Measurements from ENCODE around the gene PGAP1. TPM values are rescaled to one million over a fixed set of nuclear protein-coding genes. Genes with fewer than 3 reads are reported as not detected.
A peak's percentile ranks its signal among the peaks of the same experiment; 100 is the strongest.

Gene PGAP1
- 15.7 TPM for total RNA-seq (2021; ENCODE audit: unreplicated experiment)
- polyA plus RNA-seq (2012; ENCODE audit: insufficient read length), result 3.1 TPM
- percentile 80 among the genes with signal in this experiment for Bru-seq, nascent RNA
- percentile 80 among the genes with signal in this experiment for BruChase-seq, experiment 1, labeled RNA remaining after a 2-hour chase
- percentile 73 among the genes with signal in this experiment for BruChase-seq, experiment 2, labeled RNA remaining after a 6-hour chase
- long read RNA-seq, full-length matches to known transcripts, result 6 of 23 reads
- long read RNA-seq, partial matches to known transcripts, result 2 of 23 reads
- long read RNA-seq, other reads (novel, unspliced or antisense), result 15 of 23 reads

- Histone ChIP-seq H3K36me3 (ENCODE audit: control insufficient read depth, insufficient read depth, low read length) (no peaks in the 10 kb centered on the region; the same call in 1 of the 2 replicates), H3K4me3 (ENCODE audit: low read depth in 2 of 2, low read length in 2 of 2) (peak within 1 kb of the TSS; percentile 86 to 94), H3K27ac (ENCODE audit: low read length) (peak within 1 kb of the TSS; percentile 97), H3K9me3 (ENCODE audit: control insufficient read depth, insufficient read depth, low read depth, low read length) (no peaks in the 10 kb centered on the region), H3K4me1 (ENCODE audit: control insufficient read depth, insufficient read depth, low read length) (peaks cover 15% of the 10 kb centered on the region), H3K27me3 (ENCODE audit: control insufficient read depth, insufficient read depth, low read length) (no peaks in the 10 kb centered on the region)
- POLR2A ChIA-PET, result interaction anchor here (0.6 to 0.7 kb wide), 3 partner anchors 184 to 378 kb away, joined by 3 to 15 read pairs (median 4); no protein-coding TSS in a partner anchor
- in situ Hi-C loops (cut with HindIII; ENCODE audit: low pct_unique_long_range_greater_than_20kb, low sequenced_read_pairs) (no loop called here), intact Hi-C loops (cut with micrococcal nuclease; ENCODE audit: unreplicated experiment) (no loop called here)
- peak; percentile 62 for DNase-seq (ENCODE audit: low read depth, low spot score)
- CTCF ChIA-PET, result no interaction called here
- no peak for TF ChIP-seq REST (IDR thresholded peaks at IDR 0.05; ENCODE audit: insufficient read depth in 1 of 2, low read depth in 2 of 2, low read length in 1 of 2)
- no peak for TF ChIP-seq TCF7L2 (IDR thresholded peaks at IDR 0.05; ENCODE audit: low read depth, low read length)
- TF ChIP-seq SIN3A (IDR thresholded peaks at IDR 0.05; ENCODE audit: borderline replicate concordance, insufficient read depth, low read depth, low read length), result peak; percentile 66; the same call in 1 of the 2 replicates
- TF ChIP-seq POLR2AphosphoS5 (IDR thresholded peaks at IDR 0.05; ENCODE audit: low read depth, low read length), result peak; percentile 87
- no peak for TF ChIP-seq CTCF (IDR thresholded peaks at IDR 0.05)
- BruUV-seq (replicated peaks), result no TSS peak
- peak; percentile 95 for ATAC-seq
Observed at GRCh38 chr2:196926562-196927375, at the start of gene PGAP1. PGAP1 (minus strand) TSS chr2:196926707; CDS start chr2:196926616, 91 bp downstream.

- intact Hi-C loops (cut with micrococcal nuclease; ENCODE audit: unreplicated experiment), result no loop called here
- Histone ChIP-seq H3K9me3 (ENCODE audit: control insufficient read depth, insufficient read depth, low read depth, low read length) (no peaks in the 10 kb centered on the region), H3K4me1 (ENCODE audit: control insufficient read depth, insufficient read depth, low read length) (no peaks in the 10 kb centered on the region), H3K4me3 (ENCODE audit: low read depth in 2 of 2, low read length in 2 of 2) (no peak overlapping the region), H3K36me3 (ENCODE audit: control insufficient read depth, insufficient read depth, low read length) (no peaks in the 10 kb centered on the region), H3K27ac (ENCODE audit: low read length) (no peak overlapping the region), H3K27me3 (ENCODE audit: control insufficient read depth, insufficient read depth, low read length) (no peaks in the 10 kb centered on the region)
- CTCF ChIA-PET, result no interaction called here
- DNase-seq (ENCODE audit: low read depth, low spot score) (no peak), ATAC-seq (no peak)
- in situ Hi-C loops (cut with HindIII; ENCODE audit: low pct_unique_long_range_greater_than_20kb, low sequenced_read_pairs), result no loop called here
- no TSS peak for BruUV-seq (replicated peaks)
- TF ChIP-seq REST (IDR thresholded peaks at IDR 0.05; ENCODE audit: insufficient read depth in 1 of 2, low read depth in 2 of 2, low read length in 1 of 2) (no peak), SIN3A (IDR thresholded peaks at IDR 0.05; ENCODE audit: borderline replicate concordance, insufficient read depth, low read depth, low read length) (no peak), TCF7L2 (IDR thresholded peaks at IDR 0.05; ENCODE audit: low read depth, low read length) (no peak), POLR2AphosphoS5 (IDR thresholded peaks at IDR 0.05; ENCODE audit: low read depth, low read length) (no peak), CTCF (IDR thresholded peaks at IDR 0.05) (no peak)
- POLR2A ChIA-PET, result no interaction called here
Observed at GRCh38 chr2:196974970-196975369, 48.5 kb upstream of the PGAP1 start.
